K562 (cell line): Measurements from ENCODE around the gene PLAAT5. TPM values are rescaled to one million over a fixed set of nuclear protein-coding genes. Genes with fewer than 3 reads are reported as not detected.

ENCODE experiments used
- BRCA1 ChIP-seq, 2 experiments: fragments of 450-650 bp in 1 of 2; sonication (generic) in 1 of 2; formaldehyde crosslinking in 1 of 2; IDR thresholded peaks; 2 replicates each; pipeline versions ENCODE4 v1.5.0 to v1.6.1; 2017 to 2020; ENCODE audit warnings: mild to moderate bottlenecking in 1 of 2, missing genetic modification reagents in 1 of 2
- CC2D1A ChIP-seq: fragments of 450-650 bp; IDR thresholded peaks from 2 replicates; pipeline ENCODE4 v1.6.1; 2017; ENCODE audit warnings: mild to moderate bottlenecking
- ETS2 ChIP-seq: IDR thresholded peaks from 2 replicates; pipeline ENCODE4 v1.6.1; 2016; ENCODE audit warnings: borderline replicate concordance, missing genetic modification characterization, mild to moderate bottlenecking, moderate library complexity, missing compliant biosample characterization; ENCODE audit not compliant: poor library complexity, severe bottlenecking
- FOSL1 ChIP-seq: fragments of 200-800 bp; sonication (Bioruptor generic); conservative IDR thresholded peaks from 2 replicates; pipeline ENCODE4 v1.6.1; 2016; ENCODE audit warnings: missing genetic modification characterization, missing compliant biosample characterization
- GATA2 ChIP-seq: sonication (generic); formaldehyde crosslinking; IDR thresholded peaks from 2 replicates; pipeline ENCODE4 v1.4.0; 2020; ENCODE audit warnings: mild to moderate bottlenecking, missing genetic modification reagents
- HDAC2 ChIP-seq: fragments of 450-650 bp; IDR thresholded peaks from 2 replicates; pipeline ENCODE4 v1.6.1; 2016; ENCODE audit warnings: mild to moderate bottlenecking
- MTA3 ChIP-seq: fragments of 450-650 bp; formaldehyde crosslinking; IDR thresholded peaks from 2 replicates; pipeline ENCODE4 v1.6.1; 2017; ENCODE audit warnings: mild to moderate bottlenecking, borderline replicate concordance
- RBM25 ChIP-seq: fragments of 200-400 bp; formaldehyde crosslinking; IDR thresholded peaks from 2 replicates; pipeline ENCODE4 v1.6.1; 2018; ENCODE audit warnings: low read length, low read depth, moderate library complexity; ENCODE audit not compliant: severe bottlenecking
- TAL1 ChIP-seq: fragments of 450-650 bp; IDR thresholded peaks from 2 replicates; pipeline ENCODE4 v1.6.1; 2016; ENCODE audit warnings: mild to moderate bottlenecking
- TEAD1 ChIP-seq, 2 experiments: fragments of 450-650 bp in 1 of 2; sonication (generic) in 1 of 2; formaldehyde crosslinking; IDR thresholded peaks; 2 replicates each; pipeline versions ENCODE4 v1.4.0 to v1.8.0; 2020 to 2022; ENCODE audit warnings: mild to moderate bottlenecking in 2 of 2, missing genetic modification reagents in 1 of 2
- TRIM24 ChIP-seq, 2 experiments: fragments of 450-650 bp; IDR thresholded peaks; 2 replicates each; pipeline ENCODE4 v1.6.1; 2016
- ZNF143 ChIP-seq: sonication (generic); formaldehyde crosslinking; IDR thresholded peaks from 2 replicates; pipeline ENCODE4 v1.9.0; 2022; ENCODE audit warnings: mild to moderate bottlenecking, missing genetic modification reagents
- polyA plus RNA-seq, 8 experiments: library from polyadenylated mRNA; depleted of rRNA in 4 of 8; stranded (reverse) in 5 of 8; unstranded in 3 of 8; fragments of >200 nt; fragmentation: Nextera tagmentation in 2 of 8; fragmentation: Illumina TruSeq in 1 of 8; extraction: Ambion mirVana in 2 of 8; extraction: Trizol in 1 of 8; gene quantifications; 2 replicates each; pipeline versions ENCODE4 v1.2.1 to v1.2.3, GENCODE V29; 2011 to 2014; ENCODE audit warnings: inconsistent platforms in 1 of 8, missing spikeins in 1 of 8
- total RNA-seq, 7 experiments: library from RNA; depleted of rRNA in 6 of 7; stranded (reverse); fragments of >200 nt in 6 of 7; fragmentation: Illumina TruSeq in 2 of 7; extraction: Trizol in 2 of 7; gene quantifications; 2 replicates each; pipeline versions ENCODE4 v1.2.1 to v1.2.3, GENCODE V29; 2011 to 2021; ENCODE audit warnings: low replicate concordance in 1 of 7
- TF ChIP-seq, protein P1 (sequence below): fragments of 450-650 bp; formaldehyde crosslinking; IDR thresholded peaks from 2 replicates; pipeline ENCODE4 v1.4.0; 2020; ENCODE audit warnings: mild to moderate bottlenecking, mixed read lengths
- TF ChIP-seq, protein P2 (sequence below): sonication (generic); formaldehyde crosslinking; IDR thresholded peaks from 2 replicates; pipeline ENCODE4 v1.5.0; 2020; ENCODE audit warnings: missing genetic modification reagents
- TF ChIP-seq, protein P3 (sequence below): fragments of 450-650 bp; IDR thresholded peaks from 2 replicates; pipeline ENCODE4 v1.6.1; 2018; ENCODE audit warnings: mild to moderate bottlenecking, low read depth; ENCODE audit not compliant: partially characterized antibody
- TF ChIP-seq, protein P4 (sequence below): fragments of 150-350 bp; conservative IDR thresholded peaks from 2 replicates; pipeline ENCODE4 v1.6.1; 2014; ENCODE audit warnings: low read length
- TF ChIP-seq, protein P5 (sequence below): fragments of 200-800 bp; sonication (Bioruptor generic); IDR thresholded peaks from 2 replicates; pipeline ENCODE4 v1.6.1; 2017; ENCODE audit warnings: missing genetic modification characterization, missing compliant biosample characterization

The PLAAT5 gene
- total and polyA plus RNA-seq, 9 of the 15 experiments (the other 6 are each of a cell fraction or from before 2014, with no cell fraction given): not detected

DNA sequence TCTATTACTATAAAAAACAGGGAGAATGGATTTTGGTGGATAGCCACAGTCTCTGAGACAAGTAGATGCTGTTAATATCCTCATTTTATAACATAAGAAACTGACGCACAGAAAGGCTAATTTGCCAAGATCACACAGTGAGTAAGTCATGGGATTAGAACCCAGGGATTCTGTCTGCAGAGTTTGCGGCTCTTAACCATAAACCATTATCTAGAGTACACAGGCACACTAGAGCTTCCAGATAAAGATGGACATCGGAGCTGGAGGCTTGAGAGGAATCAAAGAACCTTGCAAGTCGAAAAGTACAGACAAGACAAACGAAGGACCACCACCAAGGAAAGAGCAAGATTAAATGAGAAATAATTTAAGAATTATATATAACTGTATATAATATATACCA is 26.2 kb upstream of the PLAAT5 start (continued):
- TF ChIP-seq ZNF143 (CRISPR knock-in tag) (no peak), HDAC2 (peak; percentile 83), GATA2 (CRISPR knock-in tag) (peak; percentile 71), CC2D1A (0 out of 2 replicates have a peak, but pooled peaks have one; percentile 31), RBM25 (peak; percentile 18), TRIM24 (IDR thresholded peaks at IDR 0.05) (peak in 1 of 2 experiments; percentile 62; a peak in 2 of 4 replicates), ETS2 (tag) (no peak), TEAD1 (CRISPR knock-in tag; IDR thresholded peaks at IDR 0.05) (no peak), TAL1 (peak; percentile 94), MTA3 (0 out of 2 replicates have a peak, but pooled peaks have one; percentile 23), FOSL1 (tag) (peak; percentile 60), BRCA1 (IDR thresholded peaks at IDR 0.05) (no peak), BRCA1 (CRISPR knock-in tag; IDR thresholded peaks at IDR 0.05) (no peak)
- TF ChIP-seq, protein P1, sequence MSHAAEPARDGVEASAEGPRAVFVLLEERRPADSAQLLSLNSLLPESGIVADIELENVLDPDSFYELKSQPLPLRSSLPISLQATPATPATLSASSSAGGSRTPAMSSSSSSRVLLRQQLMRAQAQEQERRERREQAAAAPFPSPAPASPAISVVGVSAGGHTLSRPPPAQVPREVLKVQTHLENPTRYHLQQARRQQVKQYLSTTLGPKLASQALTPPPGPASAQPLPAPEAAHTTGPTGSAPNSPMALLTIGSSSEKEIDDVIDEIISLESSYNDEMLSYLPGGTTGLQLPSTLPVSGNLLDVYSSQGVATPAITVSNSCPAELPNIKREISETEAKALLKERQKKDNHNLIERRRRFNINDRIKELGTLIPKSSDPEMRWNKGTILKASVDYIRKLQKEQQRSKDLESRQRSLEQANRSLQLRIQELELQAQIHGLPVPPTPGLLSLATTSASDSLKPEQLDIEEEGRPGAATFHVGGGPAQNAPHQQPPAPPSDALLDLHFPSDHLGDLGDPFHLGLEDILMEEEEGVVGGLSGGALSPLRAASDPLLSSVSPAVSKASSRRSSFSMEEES (CRISPR knock-in tag): peak; percentile 45; the same call in 1 of the 2 replicates
- TF ChIP-seq, protein P2, sequence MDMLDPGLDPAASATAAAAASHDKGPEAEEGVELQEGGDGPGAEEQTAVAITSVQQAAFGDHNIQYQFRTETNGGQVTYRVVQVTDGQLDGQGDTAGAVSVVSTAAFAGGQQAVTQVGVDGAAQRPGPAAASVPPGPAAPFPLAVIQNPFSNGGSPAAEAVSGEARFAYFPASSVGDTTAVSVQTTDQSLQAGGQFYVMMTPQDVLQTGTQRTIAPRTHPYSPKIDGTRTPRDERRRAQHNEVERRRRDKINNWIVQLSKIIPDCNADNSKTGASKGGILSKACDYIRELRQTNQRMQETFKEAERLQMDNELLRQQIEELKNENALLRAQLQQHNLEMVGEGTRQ (CRISPR knock-in tag): no peak
- TF ChIP-seq, protein P3, sequence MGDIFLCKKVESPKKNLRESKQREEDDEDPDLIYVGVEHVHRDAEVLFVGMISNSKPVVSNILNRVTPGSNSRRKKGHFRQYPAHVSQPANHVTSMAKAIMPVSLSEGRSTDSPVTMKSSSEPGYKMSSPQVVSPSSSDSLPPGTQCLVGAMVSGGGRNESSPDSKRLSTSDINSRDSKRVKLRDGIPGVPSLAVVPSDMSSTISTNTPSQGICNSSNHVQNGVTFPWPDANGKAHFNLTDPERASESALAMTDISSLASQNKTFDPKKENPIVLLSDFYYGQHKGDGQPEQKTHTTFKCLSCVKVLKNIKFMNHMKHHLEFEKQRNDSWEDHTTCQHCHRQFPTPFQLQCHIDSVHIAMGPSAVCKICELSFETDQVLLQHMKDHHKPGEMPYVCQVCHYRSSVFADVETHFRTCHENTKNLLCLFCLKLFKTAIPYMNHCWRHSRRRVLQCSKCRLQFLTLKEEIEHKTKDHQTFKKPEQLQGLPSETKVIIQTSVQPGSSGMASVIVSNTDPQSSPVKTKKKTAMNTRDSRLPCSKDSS: no peak
- TF ChIP-seq, protein P4, sequence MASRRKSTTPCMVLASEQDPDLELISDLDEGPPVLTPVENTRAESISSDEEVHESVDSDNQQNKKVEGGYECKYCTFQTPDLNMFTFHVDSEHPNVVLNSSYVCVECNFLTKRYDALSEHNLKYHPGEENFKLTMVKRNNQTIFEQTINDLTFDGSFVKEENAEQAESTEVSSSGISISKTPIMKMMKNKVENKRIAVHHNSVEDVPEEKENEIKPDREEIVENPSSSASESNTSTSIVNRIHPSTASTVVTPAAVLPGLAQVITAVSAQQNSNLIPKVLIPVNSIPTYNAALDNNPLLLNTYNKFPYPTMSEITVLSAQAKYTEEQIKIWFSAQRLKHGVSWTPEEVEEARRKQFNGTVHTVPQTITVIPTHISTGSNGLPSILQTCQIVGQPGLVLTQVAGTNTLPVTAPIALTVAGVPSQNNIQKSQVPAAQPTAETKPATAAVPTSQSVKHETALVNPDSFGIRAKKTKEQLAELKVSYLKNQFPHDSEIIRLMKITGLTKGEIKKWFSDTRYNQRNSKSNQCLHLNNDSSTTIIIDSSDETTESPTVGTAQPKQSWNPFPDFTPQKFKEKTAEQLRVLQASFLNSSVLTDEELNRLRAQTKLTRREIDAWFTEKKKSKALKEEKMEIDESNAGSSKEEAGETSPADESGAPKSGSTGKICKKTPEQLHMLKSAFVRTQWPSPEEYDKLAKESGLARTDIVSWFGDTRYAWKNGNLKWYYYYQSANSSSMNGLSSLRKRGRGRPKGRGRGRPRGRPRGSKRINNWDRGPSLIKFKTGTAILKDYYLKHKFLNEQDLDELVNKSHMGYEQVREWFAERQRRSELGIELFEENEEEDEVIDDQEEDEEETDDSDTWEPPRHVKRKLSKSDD: no peak
- TF ChIP-seq, protein P5, sequence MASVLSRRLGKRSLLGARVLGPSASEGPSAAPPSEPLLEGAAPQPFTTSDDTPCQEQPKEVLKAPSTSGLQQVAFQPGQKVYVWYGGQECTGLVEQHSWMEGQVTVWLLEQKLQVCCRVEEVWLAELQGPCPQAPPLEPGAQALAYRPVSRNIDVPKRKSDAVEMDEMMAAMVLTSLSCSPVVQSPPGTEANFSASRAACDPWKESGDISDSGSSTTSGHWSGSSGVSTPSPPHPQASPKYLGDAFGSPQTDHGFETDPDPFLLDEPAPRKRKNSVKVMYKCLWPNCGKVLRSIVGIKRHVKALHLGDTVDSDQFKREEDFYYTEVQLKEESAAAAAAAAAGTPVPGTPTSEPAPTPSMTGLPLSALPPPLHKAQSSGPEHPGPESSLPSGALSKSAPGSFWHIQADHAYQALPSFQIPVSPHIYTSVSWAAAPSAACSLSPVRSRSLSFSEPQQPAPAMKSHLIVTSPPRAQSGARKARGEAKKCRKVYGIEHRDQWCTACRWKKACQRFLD (CRISPR knock-in tag): peak; percentile 29; the same call in 1 of the 2 replicates
